PC-3 (cell line): Measurements from ENCODE around the gene SH3RF1.

Experiments used
- EZH2phosphoT487 ChIP-seq: fragments of 300-600 bp; sonication (generic); IDR thresholded peaks from 2 replicates; pipeline ENCODE4 v1.6.1; 2018; ENCODE audit warnings: mild to moderate bottlenecking, antibody characterized with exemption, low read length, borderline replicate concordance
- TF ChIP-seq, protein P1 (sequence below): fragments of 300-600 bp; sonication (generic); conservative IDR thresholded peaks from 2 replicates; pipeline ENCODE4 v1.5.1; 2017; ENCODE audit warnings: antibody characterized with exemption, low read depth, mild to moderate bottlenecking, low read length

DNA sequence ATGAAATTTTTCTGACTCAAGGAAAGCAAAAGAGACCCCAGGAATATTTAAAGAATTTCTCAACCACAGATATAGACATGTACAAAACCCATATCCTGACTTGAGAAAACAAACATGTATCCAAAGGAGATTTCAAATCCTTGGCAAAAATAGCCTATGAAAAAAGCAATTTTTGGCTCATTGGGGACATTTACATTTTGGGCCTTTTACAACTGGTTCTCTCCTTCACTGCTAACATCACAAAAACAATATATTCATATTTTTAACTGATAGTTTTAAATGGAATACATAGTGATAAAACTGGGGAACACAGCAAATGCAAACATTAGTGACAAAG, 65.0 kb downstream of the SH3RF1 start:
- TF ChIP-seq, protein P1, sequence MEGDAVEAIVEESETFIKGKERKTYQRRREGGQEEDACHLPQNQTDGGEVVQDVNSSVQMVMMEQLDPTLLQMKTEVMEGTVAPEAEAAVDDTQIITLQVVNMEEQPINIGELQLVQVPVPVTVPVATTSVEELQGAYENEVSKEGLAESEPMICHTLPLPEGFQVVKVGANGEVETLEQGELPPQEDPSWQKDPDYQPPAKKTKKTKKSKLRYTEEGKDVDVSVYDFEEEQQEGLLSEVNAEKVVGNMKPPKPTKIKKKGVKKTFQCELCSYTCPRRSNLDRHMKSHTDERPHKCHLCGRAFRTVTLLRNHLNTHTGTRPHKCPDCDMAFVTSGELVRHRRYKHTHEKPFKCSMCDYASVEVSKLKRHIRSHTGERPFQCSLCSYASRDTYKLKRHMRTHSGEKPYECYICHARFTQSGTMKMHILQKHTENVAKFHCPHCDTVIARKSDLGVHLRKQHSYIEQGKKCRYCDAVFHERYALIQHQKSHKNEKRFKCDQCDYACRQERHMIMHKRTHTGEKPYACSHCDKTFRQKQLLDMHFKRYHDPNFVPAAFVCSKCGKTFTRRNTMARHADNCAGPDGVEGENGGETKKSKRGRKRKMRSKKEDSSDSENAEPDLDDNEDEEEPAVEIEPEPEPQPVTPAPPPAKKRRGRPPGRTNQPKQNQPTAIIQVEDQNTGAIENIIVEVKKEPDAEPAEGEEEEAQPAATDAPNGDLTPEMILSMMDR = no peak
- TF ChIP-seq EZH2phosphoT487 = no peak
